Ishikawa (cell line): ENCODE results near the gene UTP14A.

Experiments
- CEBPB ChIP-seq: IDR thresholded peaks from 2 replicates; pipeline ENCODE4 v1.6.1; 2012
- CREB1 ChIP-seq: IDR thresholded peaks from 2 replicates; pipeline ENCODE4 v1.6.1; 2012; ENCODE audit warnings: low read depth
- EGR1 ChIP-seq: IDR thresholded peaks from 2 replicates; pipeline ENCODE4 v1.6.1; 2012
- EP300 ChIP-seq: IDR thresholded peaks from 2 replicates; pipeline ENCODE4 v1.6.1; 2012; ENCODE audit warnings: borderline replicate concordance
- FOXM1 ChIP-seq: IDR thresholded peaks from 2 replicates; pipeline ENCODE4 v1.6.1; 2012; ENCODE audit warnings: low read depth, borderline replicate concordance
- MAX ChIP-seq: IDR thresholded peaks from 2 replicates; pipeline ENCODE4 v1.6.1; 2012
- NFIC ChIP-seq: IDR thresholded peaks from 2 replicates; pipeline ENCODE4 v1.6.1; 2012
- RAD21 ChIP-seq: IDR thresholded peaks from 2 replicates; pipeline ENCODE4 v1.6.1; 2012; ENCODE audit warnings: low read depth
- TAF1 ChIP-seq: IDR thresholded peaks from 2 replicates; pipeline ENCODE4 v1.6.1; 2012; ENCODE audit warnings: low read depth, mild to moderate bottlenecking
- TCF12 ChIP-seq: IDR thresholded peaks from 2 replicates; pipeline ENCODE4 v1.6.1; 2012; ENCODE audit warnings: low read depth
- TEAD4 ChIP-seq: IDR thresholded peaks from 2 replicates; pipeline ENCODE4 v1.6.1; 2012
- USF1 ChIP-seq: IDR thresholded peaks from 2 replicates; pipeline ENCODE4 v1.6.1; 2012
- YY1 ChIP-seq: IDR thresholded peaks from 2 replicates; pipeline ENCODE4 v1.6.1; 2012; ENCODE audit warnings: low read depth
- ZBTB7A ChIP-seq: IDR thresholded peaks from 2 replicates; pipeline ENCODE4 v1.6.1; 2012; ENCODE audit warnings: low read depth
- TF ChIP-seq, protein P1 (sequence below): IDR thresholded peaks from 2 replicates; pipeline ENCODE4 v1.6.1; 2012; ENCODE audit warnings: low read depth, mild to moderate bottlenecking

Gene UTP14A

DNA sequence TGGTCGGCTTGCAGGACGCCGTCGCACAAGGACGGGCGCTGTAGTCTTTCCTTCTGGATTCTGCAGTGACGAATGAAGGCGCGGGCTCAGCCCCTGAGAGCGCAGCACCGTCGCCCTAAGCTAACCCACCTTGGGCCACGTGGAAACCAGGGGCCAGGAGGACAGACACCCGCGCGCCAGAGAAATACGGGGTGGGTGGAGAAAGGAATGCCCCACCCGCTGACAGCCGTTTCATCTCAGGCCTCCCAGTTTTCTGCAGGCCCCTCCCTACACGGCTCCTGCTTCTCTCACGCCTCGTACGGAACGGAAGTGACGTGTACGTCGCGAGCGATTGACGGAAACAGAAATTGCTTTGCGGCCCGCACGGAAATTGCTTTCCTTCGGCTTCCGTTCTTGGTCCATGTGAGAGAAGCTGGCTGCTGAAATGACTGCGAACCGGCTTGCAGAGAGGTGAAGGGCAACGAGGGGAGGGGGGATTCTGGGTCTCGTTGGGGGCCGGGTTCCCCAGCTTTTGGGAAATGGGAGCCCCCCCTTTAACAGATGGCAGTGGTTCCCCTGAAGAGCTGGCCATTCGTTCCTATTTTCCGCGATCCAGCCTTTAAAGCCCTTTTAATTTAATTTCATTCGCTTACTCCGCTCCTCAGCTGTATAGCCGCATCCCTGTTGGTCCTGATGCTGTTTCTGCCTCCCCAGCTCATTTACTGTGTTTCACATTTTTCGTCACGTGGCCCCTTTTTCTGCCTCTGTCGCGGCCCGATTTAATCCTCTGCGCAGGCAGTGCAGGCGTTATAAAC, at the start of gene UTP14A:
TSS of gene UTP14A (plus strand) at position 378 of the 794 bp plus-strand sequence. CDS start at position 425, 47 bp downstream.
- no peak for TF ChIP-seq RAD21
- no peak for TF ChIP-seq NFIC
- peak; percentile 81 for TF ChIP-seq USF1
- TF ChIP-seq FOXM1 = 0 out of 2 replicates have a peak, but pooled peaks have one; percentile 14
- TF ChIP-seq TAF1 = peak; percentile 85
- no peak for TF ChIP-seq TEAD4
- peak; percentile 25; the same call in 1 of the 2 replicates for TF ChIP-seq YY1
- no peak for TF ChIP-seq ZBTB7A
- peak; percentile 99 for TF ChIP-seq MAX
- TF ChIP-seq EP300 = no peak
- TF ChIP-seq, protein P1, sequence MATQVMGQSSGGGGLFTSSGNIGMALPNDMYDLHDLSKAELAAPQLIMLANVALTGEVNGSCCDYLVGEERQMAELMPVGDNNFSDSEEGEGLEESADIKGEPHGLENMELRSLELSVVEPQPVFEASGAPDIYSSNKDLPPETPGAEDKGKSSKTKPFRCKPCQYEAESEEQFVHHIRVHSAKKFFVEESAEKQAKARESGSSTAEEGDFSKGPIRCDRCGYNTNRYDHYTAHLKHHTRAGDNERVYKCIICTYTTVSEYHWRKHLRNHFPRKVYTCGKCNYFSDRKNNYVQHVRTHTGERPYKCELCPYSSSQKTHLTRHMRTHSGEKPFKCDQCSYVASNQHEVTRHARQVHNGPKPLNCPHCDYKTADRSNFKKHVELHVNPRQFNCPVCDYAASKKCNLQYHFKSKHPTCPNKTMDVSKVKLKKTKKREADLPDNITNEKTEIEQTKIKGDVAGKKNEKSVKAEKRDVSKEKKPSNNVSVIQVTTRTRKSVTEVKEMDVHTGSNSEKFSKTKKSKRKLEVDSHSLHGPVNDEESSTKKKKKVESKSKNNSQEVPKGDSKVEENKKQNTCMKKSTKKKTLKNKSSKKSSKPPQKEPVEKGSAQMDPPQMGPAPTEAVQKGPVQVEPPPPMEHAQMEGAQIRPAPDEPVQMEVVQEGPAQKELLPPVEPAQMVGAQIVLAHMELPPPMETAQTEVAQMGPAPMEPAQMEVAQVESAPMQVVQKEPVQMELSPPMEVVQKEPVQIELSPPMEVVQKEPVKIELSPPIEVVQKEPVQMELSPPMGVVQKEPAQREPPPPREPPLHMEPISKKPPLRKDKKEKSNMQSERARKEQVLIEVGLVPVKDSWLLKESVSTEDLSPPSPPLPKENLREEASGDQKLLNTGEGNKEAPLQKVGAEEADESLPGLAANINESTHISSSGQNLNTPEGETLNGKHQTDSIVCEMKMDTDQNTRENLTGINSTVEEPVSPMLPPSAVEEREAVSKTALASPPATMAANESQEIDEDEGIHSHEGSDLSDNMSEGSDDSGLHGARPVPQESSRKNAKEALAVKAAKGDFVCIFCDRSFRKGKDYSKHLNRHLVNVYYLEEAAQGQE = no peak
- TF ChIP-seq TCF12 = peak; percentile 71
- peak; percentile 95 for TF ChIP-seq CREB1
- peak; percentile 64; the same call in 1 of the 2 replicates for TF ChIP-seq EGR1
- TF ChIP-seq CEBPB = no peak

DNA sequence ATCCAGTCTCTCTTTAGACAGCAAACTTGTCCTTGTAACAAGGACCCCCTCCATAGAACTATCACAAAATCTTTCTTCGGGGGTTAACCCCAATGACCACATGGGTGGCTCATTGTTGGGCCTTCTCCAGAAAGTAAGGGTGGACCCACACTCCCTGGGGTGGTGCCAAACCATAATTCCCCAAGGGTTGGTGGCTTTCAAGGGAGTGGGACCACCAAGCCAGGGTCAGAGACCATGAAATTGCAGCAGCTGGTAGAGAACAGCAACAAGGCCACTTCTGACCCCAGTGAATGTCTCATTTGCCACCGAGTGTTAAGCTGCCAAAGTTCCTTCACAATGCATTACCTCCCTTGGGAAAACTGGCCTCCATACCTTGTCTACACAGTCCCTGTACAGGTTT, 33.4 kb upstream of the UTP14A start:
- TF ChIP-seq TCF12 (no peak), RAD21 (no peak), EGR1 (no peak), FOXM1 (no peak), USF1 (no peak), EP300 (no peak), TEAD4 (no peak), YY1 (no peak), ZBTB7A (no peak), TAF1 (no peak), CREB1 (no peak), MAX (no peak), CEBPB (no peak), NFIC (no peak)
- TF ChIP-seq, protein P1 = no peak

DNA sequence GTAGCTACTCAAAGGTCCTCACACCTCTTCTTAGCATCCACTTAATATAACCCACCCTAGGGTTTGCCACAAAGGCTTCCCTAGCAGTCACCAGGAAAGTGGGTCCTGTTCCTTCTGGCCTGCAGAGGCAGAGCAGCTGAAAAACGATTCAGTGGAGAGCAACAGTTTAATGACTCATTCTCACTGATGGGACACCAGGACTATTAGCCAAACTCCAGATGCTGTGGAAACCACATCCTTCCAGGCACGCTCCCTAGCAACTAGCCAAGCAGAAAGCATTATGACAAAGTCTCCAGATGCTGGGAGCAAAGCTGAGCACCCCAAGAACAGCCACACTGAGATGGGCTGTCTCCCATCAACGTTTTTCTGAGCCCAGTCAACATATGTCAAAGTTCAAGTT, 30.3 kb upstream of the UTP14A start:
- TF ChIP-seq TAF1 (no peak), EP300 (no peak), TEAD4 (no peak), TCF12 (no peak), ZBTB7A (no peak), NFIC (no peak), FOXM1 (no peak), USF1 (no peak)
- TF ChIP-seq, protein P1 = no peak

DNA sequence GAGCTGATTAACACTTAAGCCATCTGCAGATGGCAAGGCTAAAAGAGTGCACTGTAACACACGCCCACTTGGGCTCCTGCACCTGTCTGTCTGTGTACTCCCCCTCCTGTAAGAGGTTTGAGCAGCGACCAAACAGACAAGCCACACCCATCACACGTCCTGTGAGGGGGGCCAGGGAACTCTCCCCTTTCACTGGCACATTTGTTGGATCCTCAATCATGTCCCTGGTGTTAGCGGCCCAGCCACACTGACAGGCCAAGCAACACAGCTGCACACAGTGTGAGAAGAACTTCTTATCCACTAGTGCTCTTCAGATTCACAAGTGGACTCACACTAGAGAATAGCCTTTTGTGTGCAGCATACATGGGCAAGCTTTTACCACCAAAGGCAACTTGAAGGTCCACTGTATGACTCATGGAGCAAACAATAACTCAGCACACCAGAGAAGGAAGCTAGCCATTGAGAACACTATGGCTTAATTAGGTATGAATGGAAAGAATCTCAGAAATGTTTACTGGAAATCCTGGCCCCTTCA, 29.1 kb upstream of the UTP14A start:
- TF ChIP-seq MAX = 0 out of 2 replicates have a peak, but pooled peaks have one; percentile 32
- peak; percentile 89 for TF ChIP-seq TEAD4
- TF ChIP-seq FOXM1 = peak; percentile 52; the same call in 1 of the 2 replicates
- no peak for TF ChIP-seq TAF1
- peak; percentile 33; the same call in 1 of the 2 replicates for TF ChIP-seq NFIC
- TF ChIP-seq, protein P1 = no peak
- TF ChIP-seq ZBTB7A = no peak
- no peak for TF ChIP-seq EGR1
- peak; percentile 78; the same call in 1 of the 2 replicates for TF ChIP-seq EP300
- no peak for TF ChIP-seq RAD21
- no peak for TF ChIP-seq YY1
- peak; percentile 73; the same call in 1 of the 2 replicates for TF ChIP-seq TCF12
- TF ChIP-seq USF1 = no peak
- TF ChIP-seq CEBPB = no peak
- no peak for TF ChIP-seq CREB1
